Measurements from ENCODE around the gene TAL2. TPM values are rescaled to one million over a fixed set of nuclear protein-coding genes. Genes with fewer than 3 reads are reported as not detected.

TAL2 gene
- total and polyA plus RNA-seq, 9 of the 15 experiments (the other 6 are each of a cell fraction or from before 2014, with no cell fraction given), result 0.21 to 3.7 (median 1.1) TPM; not detected in 1

DNA sequence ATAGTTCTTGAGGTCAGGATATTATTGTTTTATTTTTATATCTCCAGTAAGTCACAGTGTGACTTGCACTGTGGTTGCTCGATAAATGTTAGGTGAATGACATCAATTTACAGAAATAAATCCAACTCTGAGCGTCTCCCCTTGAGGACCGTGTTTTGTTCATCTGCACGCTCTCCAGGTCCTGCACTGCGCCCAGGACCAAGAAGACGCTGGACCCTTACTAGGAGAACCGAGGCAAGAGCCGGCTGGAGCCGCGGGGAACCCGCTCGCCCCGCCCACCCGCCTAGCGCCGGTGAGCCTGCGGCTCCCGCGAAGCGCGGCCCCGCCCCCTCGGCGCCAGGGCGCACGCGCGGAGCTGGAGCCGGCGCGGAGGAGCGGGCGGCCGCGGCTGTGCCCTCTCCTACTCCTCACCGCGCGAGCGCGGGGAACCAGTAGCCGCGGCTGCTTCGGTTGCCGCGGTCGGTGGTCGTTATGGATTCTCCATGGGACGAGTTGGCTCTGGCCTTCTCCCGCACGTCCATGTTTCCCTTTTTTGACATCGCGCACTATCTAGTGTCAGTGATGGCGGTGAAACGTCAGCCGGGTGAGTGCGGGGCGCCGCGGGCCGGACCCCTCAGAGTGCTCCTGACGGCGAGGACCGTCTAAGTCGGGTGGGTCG lies 32.1 kb downstream of the TAL2 start, which contains the start of gene TMEM38B (continued):
- TF ChIP-seq, protein P1, sequence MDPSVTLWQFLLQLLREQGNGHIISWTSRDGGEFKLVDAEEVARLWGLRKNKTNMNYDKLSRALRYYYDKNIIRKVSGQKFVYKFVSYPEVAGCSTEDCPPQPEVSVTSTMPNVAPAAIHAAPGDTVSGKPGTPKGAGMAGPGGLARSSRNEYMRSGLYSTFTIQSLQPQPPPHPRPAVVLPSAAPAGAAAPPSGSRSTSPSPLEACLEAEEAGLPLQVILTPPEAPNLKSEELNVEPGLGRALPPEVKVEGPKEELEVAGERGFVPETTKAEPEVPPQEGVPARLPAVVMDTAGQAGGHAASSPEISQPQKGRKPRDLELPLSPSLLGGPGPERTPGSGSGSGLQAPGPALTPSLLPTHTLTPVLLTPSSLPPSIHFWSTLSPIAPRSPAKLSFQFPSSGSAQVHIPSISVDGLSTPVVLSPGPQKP (CRISPR knock-in tag; IDR thresholded peaks at IDR 0.05), result no peak

DNA sequence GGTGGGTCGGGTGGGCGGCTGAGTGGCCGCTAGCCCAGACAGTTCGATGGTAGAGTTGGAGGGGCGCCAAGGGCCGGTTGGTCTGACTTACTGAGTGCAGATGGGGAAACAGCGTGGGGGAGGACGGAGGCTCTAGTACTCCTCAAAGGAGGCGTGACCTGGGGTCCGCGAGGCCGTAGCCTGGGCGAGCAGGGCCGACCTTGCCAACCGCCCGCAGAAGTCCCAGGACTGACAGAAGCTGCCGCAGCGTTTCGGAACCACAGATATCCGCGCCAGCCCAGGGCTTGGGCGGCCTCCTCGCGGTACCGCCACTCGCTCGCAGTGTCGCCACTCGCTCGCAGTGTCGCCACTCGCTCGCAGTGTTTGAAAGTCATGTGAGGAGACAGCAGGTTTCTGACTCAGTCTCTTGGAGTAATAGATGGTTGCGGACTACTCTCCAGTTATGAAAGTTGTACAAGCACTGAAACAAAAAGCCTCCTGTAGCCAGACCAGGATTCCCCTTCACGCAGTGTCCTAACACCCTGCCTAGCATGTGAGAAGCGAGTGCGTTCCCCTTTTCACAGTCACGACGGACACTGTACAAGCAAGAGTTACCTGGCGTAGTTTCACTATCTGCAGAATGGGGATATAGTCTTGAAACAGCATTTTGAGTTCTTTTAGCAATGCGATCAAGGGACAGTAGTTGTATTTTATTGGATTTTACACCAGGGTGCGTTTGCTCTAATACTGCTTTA lies 32.8 kb downstream of the TAL2 start:
- ATAC-seq, result peak; percentile 78
- TF ChIP-seq SPI1 (IDR thresholded peaks at IDR 0.05; ENCODE audit: borderline replicate concordance, low read depth, low read length) (peak; percentile 67; the same call in 1 of the 2 replicates), TCF7 (IDR thresholded peaks at IDR 0.05; ENCODE audit: borderline replicate concordance) (no peak), SREBF1 (IDR thresholded peaks at IDR 0.05; ENCODE audit: borderline replicate concordance, low read depth, low read length) (no peak), DPF2 (IDR thresholded peaks at IDR 0.05) (0 out of 2 replicates have a peak, but pooled peaks have one; percentile 52), CBX3 (IDR thresholded peaks at IDR 0.05; ENCODE audit: borderline replicate concordance in 1 of 2, low read length in 2 of 2) (peak in 1 of 2 experiments; percentile 84; a peak in 2 of 3 replicates), FOXK2 (conservative IDR thresholded peaks at IDR 0.05 in 1 of 2, IDR thresholded peaks at IDR 0.05 in 1 of 2; ENCODE audit: low read depth in 2 of 2) (no peak), ZFP1 (CRISPR knock-in tag; IDR thresholded peaks at IDR 0.05) (no peak)
- TF ChIP-seq, protein P2, sequence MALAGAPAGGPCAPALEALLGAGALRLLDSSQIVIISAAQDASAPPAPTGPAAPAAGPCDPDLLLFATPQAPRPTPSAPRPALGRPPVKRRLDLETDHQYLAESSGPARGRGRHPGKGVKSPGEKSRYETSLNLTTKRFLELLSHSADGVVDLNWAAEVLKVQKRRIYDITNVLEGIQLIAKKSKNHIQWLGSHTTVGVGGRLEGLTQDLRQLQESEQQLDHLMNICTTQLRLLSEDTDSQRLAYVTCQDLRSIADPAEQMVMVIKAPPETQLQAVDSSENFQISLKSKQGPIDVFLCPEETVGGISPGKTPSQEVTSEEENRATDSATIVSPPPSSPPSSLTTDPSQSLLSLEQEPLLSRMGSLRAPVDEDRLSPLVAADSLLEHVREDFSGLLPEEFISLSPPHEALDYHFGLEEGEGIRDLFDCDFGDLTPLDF (CRISPR knock-in tag; IDR thresholded peaks at IDR 0.05), result 0 out of 2 replicates have a peak, but pooled peaks have one; percentile 34
- TF ChIP-seq, protein P3, sequence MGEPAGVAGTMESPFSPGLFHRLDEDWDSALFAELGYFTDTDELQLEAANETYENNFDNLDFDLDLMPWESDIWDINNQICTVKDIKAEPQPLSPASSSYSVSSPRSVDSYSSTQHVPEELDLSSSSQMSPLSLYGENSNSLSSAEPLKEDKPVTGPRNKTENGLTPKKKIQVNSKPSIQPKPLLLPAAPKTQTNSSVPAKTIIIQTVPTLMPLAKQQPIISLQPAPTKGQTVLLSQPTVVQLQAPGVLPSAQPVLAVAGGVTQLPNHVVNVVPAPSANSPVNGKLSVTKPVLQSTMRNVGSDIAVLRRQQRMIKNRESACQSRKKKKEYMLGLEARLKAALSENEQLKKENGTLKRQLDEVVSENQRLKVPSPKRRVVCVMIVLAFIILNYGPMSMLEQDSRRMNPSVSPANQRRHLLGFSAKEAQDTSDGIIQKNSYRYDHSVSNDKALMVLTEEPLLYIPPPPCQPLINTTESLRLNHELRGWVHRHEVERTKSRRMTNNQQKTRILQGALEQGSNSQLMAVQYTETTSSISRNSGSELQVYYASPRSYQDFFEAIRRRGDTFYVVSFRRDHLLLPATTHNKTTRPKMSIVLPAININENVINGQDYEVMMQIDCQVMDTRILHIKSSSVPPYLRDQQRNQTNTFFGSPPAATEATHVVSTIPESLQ (CRISPR knock-in tag; IDR thresholded peaks at IDR 0.05), result peak; percentile 10; the same call in 1 of the 2 replicates
- TF ChIP-seq, protein P4, sequence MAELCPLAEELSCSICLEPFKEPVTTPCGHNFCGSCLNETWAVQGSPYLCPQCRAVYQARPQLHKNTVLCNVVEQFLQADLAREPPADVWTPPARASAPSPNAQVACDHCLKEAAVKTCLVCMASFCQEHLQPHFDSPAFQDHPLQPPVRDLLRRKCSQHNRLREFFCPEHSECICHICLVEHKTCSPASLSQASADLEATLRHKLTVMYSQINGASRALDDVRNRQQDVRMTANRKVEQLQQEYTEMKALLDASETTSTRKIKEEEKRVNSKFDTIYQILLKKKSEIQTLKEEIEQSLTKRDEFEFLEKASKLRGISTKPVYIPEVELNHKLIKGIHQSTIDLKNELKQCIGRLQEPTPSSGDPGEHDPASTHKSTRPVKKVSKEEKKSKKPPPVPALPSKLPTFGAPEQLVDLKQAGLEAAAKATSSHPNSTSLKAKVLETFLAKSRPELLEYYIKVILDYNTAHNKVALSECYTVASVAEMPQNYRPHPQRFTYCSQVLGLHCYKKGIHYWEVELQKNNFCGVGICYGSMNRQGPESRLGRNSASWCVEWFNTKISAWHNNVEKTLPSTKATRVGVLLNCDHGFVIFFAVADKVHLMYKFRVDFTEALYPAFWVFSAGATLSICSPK (IDR thresholded peaks at IDR 0.05; ENCODE audit: borderline replicate concordance), result no peak

More for the DNA sequence above, 32.8 kb downstream of the TAL2 start:
- Histone ChIP-seq H3K4me1 (replicated peaks in 1 of 2; ENCODE audit: control insufficient read depth in 2 of 2, insufficient read depth in 2 of 2, low read length in 2 of 2) (peaks cover 8 to 24% of the 10 kb centered on the region in 2 experiments; a peak in 4 of 5 replicates), H4K20me1 (replicated peaks; ENCODE audit: control insufficient read depth, insufficient read depth, low read length) (peaks cover 6% of the 10 kb centered on the region; the same call in 1 of the 2 replicates), H3K36me3 (ENCODE audit: control insufficient read depth, insufficient read depth, low read length) (0 out of 3 replicates have a peak, but pooled peaks cover 2% of the 10 kb centered on the region), H3K9me3 (replicated peaks; ENCODE audit: control insufficient read depth, insufficient read depth, low read depth, low read length) (no peaks in the 10 kb centered on the region), H3K4me2 (ENCODE audit: insufficient read depth, low read length) (peak overlapping the region; percentile 92), H3K9me1 (ENCODE audit: control insufficient read depth, insufficient read depth, low read length) (no peaks in the 10 kb centered on the region), H3K4me3 (peak overlapping the region; percentile 77), H3K27ac (ENCODE audit: extremely low read depth, low read depth, low read length) (peak overlapping the region; percentile 77), H3K9ac (ENCODE audit: insufficient read depth in 1 of 2, low read depth in 2 of 2, low read length in 2 of 2) (peak overlapping the region; percentile 59 to 93), H2AFZ (ENCODE audit: low read depth, low read length) (peak overlapping the region; percentile 83), H3K79me2 (ENCODE audit: control insufficient read depth, insufficient read depth, low read length) (peaks cover 53% of the 10 kb centered on the region), H3K27me3 (ENCODE audit: control insufficient read depth in 2 of 2, insufficient read depth in 2 of 2, low read length in 2 of 2) (no peaks in the 10 kb centered on the region)
- ChIA-PET CTCF (ENCODE audit: low intra/inter-chr PET ratio) (no interaction called here), POLR2A (interaction anchor here (0.6 to 2.0 kb wide), 3 partner anchors 17 to 26 kb away, joined by 3 to 7 read pairs (median 3); no protein-coding TSS in a partner anchor)
- intact Hi-C loops (cut with micrococcal nuclease), result loop anchor here (2.0 kb wide), 1 partner anchor 48 kb away; no protein-coding TSS in a partner anchor
- TSS peak; percentile 44 for BruUV-seq (replicated peaks)
- WGBS (ENCODE audit: insufficient coverage, low coverage, missing lambda C conversion rate), result under 1% methylated on average over 34 of the region's 42 CpGs
- FAIRE-seq, result peak; percentile 80
- in situ Hi-C loops (cut with MboI), result no loop called here
- DNase-seq (ENCODE audit: extremely low read depth in 1 of 4, low spot score in 3 of 4), result peak; percentile 70 to 82 (median 73)

All from K562 (cell line).